NCI-H146 (cell line): ENCODE data around the gene WNK1.
"Not testable (repeated sequence)": the region's sequence is repeated elsewhere in the genome, so short reads cannot be mapped to it uniquely, and the experiment has no call there.

ENCODE experiments used
- DNase-seq: peaks from one replicate; lab custom pipeline; 2025; lab: John Stamatoyannopoulos, UW

The WNK1 gene

GRCh38 chr12:779745-780734 lies 27.7 kb downstream of the WNK1 start:
- DNase-seq = no peak

GRCh38 chr12:780750-781379 lies 28.5 kb downstream of the WNK1 start:
- no peak for DNase-seq

- DNase-seq = no peak
Measured at GRCh38 chr12:785706-786105, 33.3 kb downstream of the WNK1 start.

GRCh38 chr12:788288-788687 lies 35.9 kb downstream of the WNK1 start:
- DNase-seq = no peak

- not testable (repeated sequence) for DNase-seq
Measured at GRCh38 chr12:788762-789161, 36.4 kb downstream of the WNK1 start.

DNA sequence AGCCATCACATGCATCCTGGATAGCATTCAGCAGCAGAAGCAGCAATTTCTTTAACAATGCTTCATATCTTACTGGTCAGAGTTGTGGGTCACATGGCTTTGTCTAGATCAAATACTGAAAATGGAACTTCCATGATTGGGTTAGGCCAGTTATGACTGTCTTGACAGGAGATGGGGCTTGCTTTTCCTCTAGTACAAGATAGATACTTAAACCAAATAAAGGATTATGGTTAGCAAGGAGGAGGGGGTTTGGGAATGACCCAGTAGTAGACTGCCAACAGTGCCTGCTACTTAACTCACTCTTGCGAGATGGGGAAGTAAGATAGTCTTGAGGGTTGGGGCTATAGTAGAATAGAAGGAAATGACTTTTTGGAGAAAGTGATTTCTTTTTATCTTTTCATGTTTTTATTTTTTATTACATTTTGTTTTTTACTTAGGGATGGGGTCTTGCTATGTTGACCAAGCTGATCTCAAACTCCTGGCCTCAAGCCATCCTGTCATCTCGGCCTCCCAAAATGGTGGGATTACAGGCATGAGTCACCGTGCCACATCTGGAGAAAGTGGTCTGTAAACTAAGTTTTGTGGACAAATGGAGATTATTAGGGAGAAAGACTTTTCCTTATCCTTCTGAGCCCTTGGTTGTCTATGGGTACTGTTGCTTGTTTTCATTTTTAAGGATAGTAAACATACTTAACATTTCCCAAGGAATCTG lies 37.6 kb downstream of the WNK1 start:
- no peak for DNase-seq

- DNase-seq = no peak
Measured at GRCh38 chr12:790608-791007, 38.2 kb downstream of the WNK1 start.

- DNase-seq = no peak
Measured at GRCh38 chr12:793037-793436, 40.7 kb downstream of the WNK1 start.

GRCh38 chr12:793711-794110 lies 41.3 kb downstream of the WNK1 start:
- no peak for DNase-seq

DNA sequence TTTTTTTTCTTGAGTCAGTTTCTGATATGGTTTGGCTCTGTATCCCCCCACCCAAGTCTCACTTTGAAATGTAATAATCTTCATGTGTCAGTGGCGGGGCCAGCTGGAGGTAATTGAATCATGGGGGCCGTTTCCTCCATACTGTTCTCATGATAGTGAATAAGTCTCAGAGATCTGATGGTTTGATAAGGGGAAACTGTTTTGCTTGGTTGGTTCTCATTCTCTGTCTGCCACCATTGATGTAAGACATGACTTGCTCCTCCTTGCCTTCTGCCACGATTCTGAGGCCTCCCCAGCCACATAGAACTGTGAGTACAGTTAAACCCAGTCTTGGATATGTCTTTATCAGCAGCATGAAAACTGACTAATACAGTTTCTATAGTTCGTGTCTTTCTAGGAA lies 42.9 kb downstream of the WNK1 start:
- no peak for DNase-seq

DNA sequence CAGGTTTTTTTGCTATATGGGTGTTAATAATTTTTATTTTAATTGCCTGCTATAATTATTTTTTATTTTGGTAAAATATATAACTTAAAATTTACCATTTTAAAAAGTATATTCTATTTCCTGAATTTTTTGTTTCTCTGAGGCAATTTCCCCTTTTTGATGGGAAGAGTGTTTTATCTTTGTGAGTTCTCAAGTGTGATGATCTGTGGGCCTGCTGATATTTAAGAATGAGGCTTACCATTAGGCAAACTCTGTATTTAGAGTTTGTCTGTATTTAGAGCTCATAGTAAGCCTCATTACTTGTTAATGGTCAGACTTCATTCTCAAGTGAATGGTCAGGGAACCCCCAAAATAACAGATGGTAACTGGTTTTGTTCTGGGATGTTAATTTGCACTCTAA lies 48.0 kb downstream of the WNK1 start:
- DNase-seq = no peak

DNA sequence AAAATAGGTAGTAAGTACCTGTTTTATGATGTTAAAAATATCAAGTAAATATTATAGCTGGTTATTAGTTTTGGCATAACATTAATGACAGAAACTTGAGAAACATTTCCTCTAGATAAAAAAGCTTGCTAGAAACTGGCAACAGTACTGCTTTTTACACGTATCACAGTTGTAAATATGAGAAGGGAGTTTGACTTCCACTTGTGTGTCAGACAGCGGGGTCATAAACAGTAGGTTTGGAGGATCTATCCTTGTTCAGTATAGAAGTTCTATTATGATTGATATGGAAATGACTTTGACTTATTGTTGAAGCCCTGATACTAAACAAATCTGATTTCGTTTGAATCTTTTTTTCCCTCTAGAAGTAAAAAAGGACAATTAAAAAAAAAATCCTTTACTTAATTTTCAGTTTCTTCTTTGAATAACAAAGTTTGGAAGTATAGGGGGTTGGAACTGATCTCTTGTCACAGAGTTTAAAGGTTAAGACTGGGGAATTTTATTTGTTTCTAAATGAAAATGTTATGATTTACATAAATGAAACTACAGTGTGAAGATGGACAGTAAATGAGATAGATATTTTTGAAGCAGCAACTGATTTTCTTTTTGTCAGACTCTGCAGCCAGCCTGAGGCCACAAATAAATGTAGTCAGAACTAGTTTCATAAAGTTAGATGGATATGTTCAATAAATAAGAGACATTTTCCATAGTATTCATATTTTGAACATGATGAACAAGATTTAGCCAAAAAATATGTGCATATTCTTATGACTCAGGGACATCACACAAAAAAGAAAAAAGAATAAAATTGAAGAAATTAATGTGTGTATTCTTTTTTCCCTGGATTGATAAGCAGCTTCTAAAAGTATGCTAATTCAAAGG lies 50.1 kb downstream of the WNK1 start:
- no peak for DNase-seq

DNA sequence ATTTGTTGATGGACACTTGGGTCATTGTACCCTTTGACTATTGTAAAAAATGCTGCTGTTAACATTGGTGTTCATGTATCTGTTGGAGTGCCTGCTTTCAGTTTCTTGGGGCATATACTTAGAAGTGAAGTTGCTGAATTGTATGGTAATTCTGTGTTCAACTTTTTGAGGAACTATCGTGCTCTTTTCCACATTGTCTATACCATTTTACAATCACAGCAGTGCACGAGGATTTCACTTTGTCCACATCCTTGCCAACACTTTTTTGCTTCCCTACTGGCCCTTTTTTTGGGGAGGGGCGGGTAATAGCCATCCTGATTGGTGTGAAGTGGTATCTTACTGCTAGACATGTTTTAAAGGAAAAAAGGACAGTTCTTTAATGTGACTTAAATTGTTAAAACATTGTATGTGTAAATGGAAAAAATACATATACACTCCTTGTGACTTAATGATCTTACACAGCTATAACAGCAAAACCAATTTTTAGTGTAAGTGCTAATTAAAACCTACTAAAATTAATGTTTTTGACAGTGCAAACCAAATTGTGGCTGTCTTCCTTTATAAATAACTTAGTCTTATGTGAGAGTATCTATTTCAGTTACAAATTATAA lies 52.7 kb downstream of the WNK1 start:
- DNase-seq = no peak

DNA sequence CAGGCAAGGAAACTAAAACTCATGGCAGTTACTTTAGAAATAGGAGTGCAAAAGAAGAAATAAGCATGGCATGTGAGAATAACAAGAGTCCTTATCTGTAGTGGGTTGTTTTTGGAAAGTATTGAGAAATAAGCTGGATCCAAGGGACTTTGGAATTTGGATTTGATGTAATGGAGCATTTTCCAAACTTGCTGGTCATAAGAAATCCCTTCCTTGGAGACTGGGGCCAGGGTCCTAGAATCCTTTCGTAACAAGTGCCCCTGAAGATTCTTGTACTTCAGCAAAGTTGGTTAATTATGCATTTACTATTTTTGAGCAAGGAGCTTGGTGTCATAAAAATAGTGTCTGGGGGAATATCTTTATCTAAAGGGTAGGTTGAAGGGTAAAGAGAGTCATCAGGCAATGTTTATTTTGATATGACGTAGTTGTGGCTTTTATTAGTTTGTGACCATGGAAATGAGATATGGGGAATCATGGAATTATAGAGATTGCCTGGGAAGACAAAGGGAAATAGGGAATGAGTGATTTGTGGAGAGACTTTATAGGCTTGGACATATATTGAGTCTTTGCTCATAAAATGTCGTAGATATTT lies 53.9 kb downstream of the WNK1 start:
- DNase-seq = no peak

- no peak for DNase-seq
Measured at GRCh38 chr12:807041-807735, 54.8 kb downstream of the WNK1 start.

GRCh38 chr12:810116-810515 lies 57.7 kb downstream of the WNK1 start:
- DNase-seq = no peak

DNA sequence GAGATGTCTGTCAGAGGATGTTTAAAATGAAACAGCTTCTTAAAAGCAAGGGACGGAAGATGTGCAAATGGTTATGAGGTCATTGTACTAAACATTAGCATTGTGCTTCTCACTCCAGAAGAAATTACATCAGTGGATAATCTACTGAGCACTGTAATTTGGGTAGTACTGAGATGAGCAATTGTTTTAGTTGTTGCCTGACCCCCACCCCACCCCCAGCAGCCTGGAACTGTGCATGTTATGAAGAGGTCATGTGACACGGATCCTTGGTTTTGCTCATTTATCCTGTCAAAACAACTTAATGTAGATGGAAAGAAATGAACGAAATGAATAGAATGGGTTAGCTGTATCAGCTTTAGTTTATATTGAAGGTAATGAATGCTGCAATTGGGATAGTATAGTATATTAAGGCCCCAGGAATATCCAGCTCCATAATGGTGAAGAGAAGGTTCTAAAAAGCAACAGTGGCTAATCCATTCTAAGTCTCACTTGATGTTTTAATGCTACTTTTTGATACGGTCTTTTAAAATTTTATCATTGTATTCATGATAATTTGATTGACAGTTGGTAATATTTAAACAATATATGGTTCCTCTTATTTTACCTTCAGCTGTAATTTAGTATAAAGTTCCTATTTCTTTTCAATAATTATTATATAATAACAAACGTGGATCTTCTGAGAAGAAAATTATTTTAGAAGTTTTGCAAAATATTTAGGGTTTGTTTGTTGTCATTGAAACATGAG lies 58.5 kb downstream of the WNK1 start:
- no peak for DNase-seq

GRCh38 chr12:812950-813349 lies 60.6 kb downstream of the WNK1 start:
- no peak for DNase-seq

GRCh38 chr12:817456-817855 lies 65.1 kb downstream of the WNK1 start:
- not testable (repeated sequence) for DNase-seq
